HG03354 (cell line): ENCODE data around the gene GPX6.
"Not testable (repeated sequence)": the region's sequence is repeated elsewhere in the genome, so short reads cannot be mapped to it uniquely, and the experiment has no call there.

Experiments
- ATAC-seq: cut with Tn5 transposase; IDR thresholded peaks from one replicate; pipeline ENCODE4 v1.9.1; 2021; ENCODE audit warnings: mild to moderate bottlenecking; ENCODE audit not compliant: unreplicated experiment, poor library complexity, severe bottlenecking

The GPX6 gene

GRCh38 chr6:28488916-28489365 is 26.7 kb downstream of the GPX6 start:
- peak; percentile 28 for ATAC-seq

DNA sequence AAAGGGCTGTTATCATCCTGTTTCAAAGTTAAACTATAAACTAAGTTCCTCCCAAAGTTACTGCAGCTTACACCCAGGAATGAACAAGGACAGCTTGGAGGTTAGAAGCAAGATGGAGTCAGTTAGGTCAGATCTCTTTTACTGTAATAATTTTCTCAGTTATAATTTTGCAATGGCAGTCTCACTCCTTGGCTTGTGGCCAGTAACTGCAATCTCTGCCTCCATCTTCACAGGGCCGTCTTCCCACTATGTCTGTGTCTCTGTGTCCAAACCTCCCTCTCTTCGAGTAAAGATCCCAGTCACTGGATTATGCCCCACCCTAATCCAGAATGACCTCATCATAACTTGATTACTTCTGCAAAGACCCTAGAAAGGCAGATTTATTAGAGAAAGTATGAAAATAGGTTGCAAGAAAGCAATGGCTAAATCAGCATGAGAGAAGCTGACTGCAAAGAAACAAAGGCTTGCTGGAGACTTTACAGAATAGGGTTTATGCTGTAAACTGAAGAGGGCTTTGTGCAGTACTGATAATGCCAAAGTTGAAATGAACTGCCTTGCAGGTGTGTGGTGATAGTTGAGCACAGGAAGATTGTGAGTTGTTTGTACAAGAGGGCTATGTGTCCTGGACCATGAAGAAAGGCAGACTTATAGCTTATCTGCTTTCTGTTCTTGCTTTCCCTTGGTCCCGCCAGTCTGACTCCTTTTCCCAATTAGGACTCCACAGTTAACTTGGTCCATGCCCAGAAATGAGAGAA is 28.4 kb downstream of the GPX6 start:
- ATAC-seq = no peak

DNA sequence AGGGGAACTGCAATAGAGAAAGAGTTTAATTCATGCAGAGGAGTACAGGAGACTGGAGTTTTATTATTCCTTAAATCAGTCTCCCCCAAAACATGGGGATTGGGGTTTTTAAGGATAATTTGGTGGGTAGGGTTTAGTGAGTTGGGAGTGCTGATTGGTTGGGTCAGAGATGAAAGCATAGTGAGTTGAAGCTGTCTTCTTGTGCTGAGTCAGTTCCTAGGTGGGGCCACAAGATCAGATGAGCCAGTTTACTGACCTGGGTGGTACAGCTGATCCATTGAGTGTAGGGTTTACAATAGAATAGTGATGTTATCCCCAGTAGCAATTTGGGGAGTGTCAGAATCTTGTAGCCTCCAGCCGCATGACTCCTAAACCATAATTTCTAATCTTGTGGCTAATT is 29.1 kb downstream of the GPX6 start:
- ATAC-seq = no peak

GRCh38 chr6:28485482-28485881 is 30.1 kb downstream of the GPX6 start:
- no peak for ATAC-seq

DNA sequence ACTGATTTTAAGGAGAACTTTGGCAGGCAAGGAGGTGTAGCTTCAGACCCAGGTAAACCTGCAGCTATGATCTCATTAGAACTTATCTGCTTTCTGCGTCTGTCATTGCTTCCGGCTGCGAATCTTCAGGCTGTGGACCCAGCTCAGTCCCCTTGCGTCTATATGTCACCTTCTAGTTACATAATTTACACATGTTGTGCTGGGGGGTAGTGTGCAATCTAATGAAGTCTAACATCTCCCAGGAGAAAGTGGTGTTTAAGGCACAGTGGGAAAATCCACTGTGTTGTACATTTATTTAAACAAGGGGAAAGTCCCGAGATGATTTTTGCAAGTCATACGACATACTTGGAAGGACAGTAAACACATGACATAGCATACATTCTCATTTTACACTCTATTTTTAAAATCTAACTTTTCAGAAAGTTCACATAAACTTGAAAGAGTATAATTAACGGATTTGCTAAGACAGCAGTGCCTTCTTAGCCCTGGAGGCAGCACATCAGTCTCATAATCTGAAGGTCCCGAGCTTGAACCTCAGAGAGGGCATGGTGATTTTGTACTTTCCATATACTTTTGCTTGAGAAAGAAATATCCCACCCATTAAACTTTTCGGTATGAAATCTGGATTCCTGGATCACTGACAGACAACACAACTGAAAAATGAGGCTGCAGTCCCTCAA is 35.2 kb downstream of the GPX6 start:
- ATAC-seq = no peak

- ATAC-seq = no peak
Measured at GRCh38 chr6:28478518-28478917, 37.1 kb downstream of the GPX6 start.

- no peak for ATAC-seq
Measured at GRCh38 chr6:28474441-28475219, 41.0 kb downstream of the GPX6 start.

DNA sequence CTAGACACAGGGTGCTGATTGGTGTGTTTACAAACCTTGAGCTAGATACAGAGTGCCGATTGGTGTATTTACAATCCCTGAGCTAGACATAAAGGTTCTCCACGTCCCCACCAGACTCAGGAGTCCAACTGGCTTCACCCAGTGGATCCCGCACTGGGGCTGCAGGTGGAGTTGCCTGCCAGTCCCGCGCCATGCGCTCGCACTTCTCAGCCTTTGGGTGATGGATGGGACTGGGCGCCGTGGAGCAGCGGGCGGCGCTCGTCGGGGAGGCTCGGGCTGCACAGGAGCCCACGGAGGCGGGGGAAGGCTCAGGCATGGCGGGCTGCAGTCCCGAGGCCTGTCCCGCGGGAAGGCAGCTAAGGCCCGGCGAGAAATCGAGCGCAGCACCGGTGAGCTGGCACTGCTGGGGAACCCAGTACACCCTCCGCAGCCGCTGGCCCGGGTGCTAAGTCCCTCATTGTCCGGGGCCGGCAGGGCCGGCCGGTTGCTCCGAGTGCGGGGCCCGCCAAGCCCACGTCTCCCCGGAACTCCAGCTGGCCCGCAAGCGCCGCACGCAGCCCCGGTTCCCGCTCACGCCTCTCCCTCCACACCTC is 46.3 kb downstream of the GPX6 start:
- ATAC-seq = not testable (repeated sequence)

DNA sequence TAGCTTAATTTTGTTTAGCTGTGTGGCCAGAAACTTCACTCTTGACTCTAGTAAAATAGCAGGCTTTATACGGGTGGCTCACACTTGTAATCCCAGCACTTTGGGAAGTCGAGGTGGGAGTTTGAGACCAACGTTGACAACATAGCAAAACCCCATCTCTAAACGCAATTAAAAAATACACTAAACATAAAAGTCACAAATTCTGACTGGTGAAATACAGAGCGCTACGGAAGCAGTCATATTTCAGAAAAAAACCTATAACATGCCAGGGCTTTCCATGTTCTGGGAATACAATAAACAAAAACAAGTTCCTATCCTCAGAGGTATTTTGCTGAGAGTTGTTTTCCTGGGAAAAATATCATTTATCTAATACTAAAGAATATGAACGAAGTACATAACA is 47.5 kb downstream of the GPX6 start:
- ATAC-seq = no peak

DNA sequence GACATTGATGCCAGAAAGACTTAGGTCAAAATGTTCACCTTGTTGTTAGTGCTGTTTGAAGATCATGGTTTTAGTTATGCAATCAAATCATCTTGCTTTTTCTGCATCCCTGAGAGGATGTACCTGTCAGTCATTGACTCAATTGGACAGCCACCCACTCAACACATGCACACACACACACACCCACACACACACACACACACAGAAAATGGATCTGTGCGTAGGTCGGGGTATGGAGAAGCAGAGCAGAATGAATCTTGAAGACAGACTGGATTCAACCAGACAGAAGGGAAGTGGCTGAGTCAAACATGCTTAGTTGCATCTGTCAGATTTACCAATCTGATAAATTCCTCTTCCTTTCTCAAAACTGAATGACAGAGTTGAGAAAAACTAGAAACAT is 53.2 kb downstream of the GPX6 start:
- ATAC-seq = no peak

GRCh38 chr6:28458568-28458967 is 57.0 kb downstream of the GPX6 start:
- no peak for ATAC-seq
